ENCODE data around the gene TMIGD1.
"Not testable (repeated sequence)": the region's sequence is repeated elsewhere in the genome, so short reads cannot be mapped to it uniquely, and the experiment has no call there.

- TF ChIP-seq FOXM1 (IDR thresholded peaks at IDR 0.05; ENCODE audit: borderline replicate concordance); ZNF384 (IDR thresholded peaks at IDR 0.05); SP1 (IDR thresholded peaks at IDR 0.05); ARNT (IDR thresholded peaks at IDR 0.05); BHLHE40 (IDR thresholded peaks at IDR 0.05; ENCODE audit: borderline replicate concordance): not testable (repeated sequence)
These were observed 9.4 kb upstream of the TMIGD1 start for GRCh38 chr17:30343244-30343643.
